ENCODE measurements around the gene CCDC59. TPM values are rescaled to one million over a fixed set of nuclear protein-coding genes. Genes with fewer than 3 reads are reported as not detected.

Gene CCDC59, protein sequence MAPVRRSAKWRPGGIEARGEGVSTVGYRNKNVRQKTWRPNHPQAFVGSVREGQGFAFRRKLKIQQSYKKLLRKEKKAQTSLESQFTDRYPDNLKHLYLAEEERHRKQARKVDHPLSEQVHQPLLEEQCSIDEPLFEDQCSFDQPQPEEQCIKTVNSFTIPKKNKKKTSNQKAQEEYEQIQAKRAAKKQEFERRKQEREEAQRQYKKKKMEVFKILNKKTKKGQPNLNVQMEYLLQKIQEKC
- total RNA-seq, result 89.2 and 101 TPM in 2 replicates

DNA sequence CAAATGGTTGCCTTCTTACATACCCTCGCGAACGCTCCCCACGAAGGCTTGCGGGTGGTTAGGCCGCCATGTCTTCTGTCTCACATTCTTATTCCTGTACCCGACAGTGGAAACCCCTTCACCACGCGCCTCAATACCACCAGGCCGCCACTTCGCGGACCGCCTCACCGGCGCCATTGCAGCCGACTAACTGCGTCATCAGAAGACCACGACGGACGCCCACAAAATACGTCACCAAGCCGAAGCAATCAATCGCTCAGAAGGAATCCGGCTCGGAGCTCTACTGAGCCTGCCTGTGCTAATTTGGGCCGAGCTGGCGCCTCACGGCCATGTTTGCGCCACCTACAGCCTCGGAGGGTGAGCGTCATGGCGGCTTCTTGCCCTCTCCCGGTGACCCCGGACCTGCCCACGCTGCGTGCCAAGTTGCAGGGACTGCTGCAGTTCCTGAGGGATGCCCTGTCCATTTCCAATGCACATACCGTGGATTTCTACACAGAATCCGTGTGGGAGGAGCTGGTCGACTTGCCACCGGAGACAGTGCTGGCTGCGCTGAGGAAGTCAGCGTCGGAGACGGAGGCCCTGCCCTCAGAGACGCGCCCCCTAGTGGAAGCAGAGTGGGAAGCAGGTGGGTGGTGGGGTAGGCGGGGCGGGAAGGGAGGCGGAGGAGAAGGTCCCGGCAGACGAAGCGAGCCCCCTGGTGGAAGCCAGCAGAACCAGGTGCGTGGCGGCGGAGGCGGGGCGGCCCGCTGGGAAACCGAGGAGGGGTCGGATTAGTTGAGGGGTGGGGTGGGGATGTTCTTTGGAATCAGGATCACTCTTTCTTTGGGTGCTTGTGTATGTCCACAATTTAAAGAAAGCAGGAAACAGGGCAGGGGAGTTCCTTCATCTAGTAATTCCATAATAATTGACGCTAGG is at the start of gene CCDC59, which contains the start of gene METTL25:
CCDC59 (minus strand) TSS at position 188 of the 915 bp plus-strand sequence; CDS start at position 177, 11 bp downstream.
METTL25 (plus strand) TSS at position 330 of the 915 bp plus-strand sequence; CDS start at position 367, 37 bp downstream.
- peak; percentile 79 for DNase-seq (ENCODE audit: low read depth)
- peak within 1 kb of the TSS; percentile 79 for H3K4me3 ChIP-seq (ENCODE audit: low read depth, low read length)
- no peaks in the 10 kb centered on the region for H3K27me3 ChIP-seq (ENCODE audit: control insufficient read depth, insufficient read depth, low read length)
- H3K36me3 ChIP-seq (ENCODE audit: control insufficient read depth, insufficient read depth, low read length), result no peaks in the 10 kb centered on the region
- TF ChIP-seq CTCF (IDR thresholded peaks at IDR 0.05; ENCODE audit: insufficient read depth, low read length, poor library complexity, severe bottlenecking), result peak; percentile 99

DNA sequence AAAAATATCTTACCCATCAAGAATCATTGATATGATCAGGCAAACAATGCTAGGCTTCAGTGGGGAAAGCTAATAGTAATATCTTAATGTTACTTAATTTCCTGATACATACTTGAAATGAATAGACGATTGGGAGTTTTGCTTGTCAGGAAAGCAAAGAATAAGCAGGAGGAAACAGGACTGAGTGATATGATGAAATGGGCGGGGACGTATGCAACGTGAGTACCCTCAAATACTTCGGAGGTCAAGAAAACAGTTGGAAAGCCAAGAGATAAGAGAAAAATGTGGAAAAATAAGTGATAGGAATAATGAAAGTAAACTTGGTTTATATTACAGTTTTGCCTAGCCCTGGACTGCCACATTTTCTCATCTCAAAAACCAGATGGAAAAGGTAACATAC is 49.3 kb upstream of the CCDC59 start:
- Histone ChIP-seq H3K36me3 (ENCODE audit: control insufficient read depth, insufficient read depth, low read length) (no peaks in the 10 kb centered on the region), H3K4me3 (ENCODE audit: low read depth, low read length) (no peak overlapping the region), H3K27me3 (ENCODE audit: control insufficient read depth, insufficient read depth, low read length) (no peaks in the 10 kb centered on the region)
- DNase-seq (ENCODE audit: low read depth), result no peak
- no peak for TF ChIP-seq CTCF (IDR thresholded peaks at IDR 0.05; ENCODE audit: insufficient read depth, low read length, poor library complexity, severe bottlenecking)

- TF ChIP-seq CTCF (IDR thresholded peaks at IDR 0.05; ENCODE audit: insufficient read depth, low read length, poor library complexity, severe bottlenecking), result no peak
- DNase-seq (ENCODE audit: low read depth), result no peak
- Histone ChIP-seq H3K27me3 (ENCODE audit: control insufficient read depth, insufficient read depth, low read length) (no peaks in the 10 kb centered on the region), H3K4me3 (ENCODE audit: low read depth, low read length) (no peak overlapping the region), H3K36me3 (ENCODE audit: control insufficient read depth, insufficient read depth, low read length) (no peaks in the 10 kb centered on the region)
Measured at GRCh38 chr12:82406651-82407050, 48.5 kb upstream of the CCDC59 start.

DNA sequence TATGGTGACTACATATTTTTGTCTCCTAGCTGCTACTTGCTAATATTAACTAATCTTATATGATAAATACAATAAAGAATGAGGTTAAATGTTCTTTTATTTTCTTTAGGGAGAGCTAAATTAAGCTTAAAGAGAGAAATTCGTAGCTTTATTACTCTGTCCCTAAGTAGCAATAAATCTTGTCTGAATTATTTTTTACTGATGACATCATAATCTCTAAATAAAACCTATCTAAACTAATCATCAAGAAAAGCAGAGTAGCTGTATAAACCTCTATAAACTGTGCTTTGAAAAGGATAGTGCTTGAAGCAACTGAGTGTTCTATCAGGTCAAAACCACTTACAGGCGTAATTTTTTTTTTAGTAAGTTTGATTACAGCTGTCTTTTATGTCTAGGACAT is 42.6 kb upstream of the CCDC59 start:
- no peak for TF ChIP-seq CTCF (IDR thresholded peaks at IDR 0.05; ENCODE audit: insufficient read depth, low read length, poor library complexity, severe bottlenecking)
- Histone ChIP-seq H3K36me3 (ENCODE audit: control insufficient read depth, insufficient read depth, low read length) (no peaks in the 10 kb centered on the region), H3K27me3 (ENCODE audit: control insufficient read depth, insufficient read depth, low read length) (no peaks in the 10 kb centered on the region), H3K4me3 (ENCODE audit: low read depth, low read length) (no peak overlapping the region)
- DNase-seq (ENCODE audit: low read depth), result no peak

DNA sequence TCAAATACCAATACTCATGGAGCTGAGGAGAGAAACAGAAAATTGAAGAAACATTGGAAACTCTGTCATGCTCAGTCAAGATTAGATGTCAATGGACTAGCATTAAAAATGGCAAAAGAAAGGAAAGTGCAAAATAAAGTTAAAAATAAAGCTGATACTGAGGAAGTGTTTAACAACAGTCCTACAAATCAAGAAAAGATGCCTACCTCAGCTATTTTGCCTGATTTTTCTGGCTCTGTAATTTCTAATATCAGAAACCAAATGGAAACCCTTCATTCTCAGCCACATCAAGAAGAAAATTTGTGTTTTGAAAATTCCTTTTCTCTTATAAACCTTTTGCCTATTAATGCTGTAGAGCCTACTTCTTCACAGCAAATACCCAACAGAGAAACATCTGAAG is 40.7 kb upstream of the CCDC59 start:
- TF ChIP-seq CTCF (IDR thresholded peaks at IDR 0.05; ENCODE audit: insufficient read depth, low read length, poor library complexity, severe bottlenecking), result no peak
- no peak for DNase-seq (ENCODE audit: low read depth)
- no peak overlapping the region for H3K4me3 ChIP-seq (ENCODE audit: low read depth, low read length)
- no peaks in the 10 kb centered on the region for H3K27me3 ChIP-seq (ENCODE audit: control insufficient read depth, insufficient read depth, low read length)
- H3K36me3 ChIP-seq (ENCODE audit: control insufficient read depth, insufficient read depth, low read length), result no peaks in the 10 kb centered on the region

Measured in kidney epithelial cell (primary cell).